Subcutaneous adipose tissue (tissue), 4 donors: ENCODE results near the gene CTCFL. TPM values are rescaled to one million over a fixed set of nuclear protein-coding genes. Genes with fewer than 3 reads are reported as not detected.

Experiments
- CTCF ChIP-seq: fragments of 450-650 bp; IDR thresholded peaks from one replicate; pipeline ENCODE4 v1.5.1; 2016; ENCODE audit warnings: low read depth, mild to moderate bottlenecking, control low read depth, antibody characterized with exemption, moderate library complexity
- total RNA-seq, 4 donors: library from RNA; depleted of rRNA; stranded (reverse); fragments of >200 nt; gene quantifications; one replicate each; pipeline ENCODE4 v1.1.0, GENCODE V29; 2016

The CTCFL gene
- total RNA-seq, 4 donors from 2014 or later, result 0.17 TPM; not detected in 3

- TF ChIP-seq CTCF, result no peak
Observed at GRCh38 chr20:57455386-57455785, 69.6 kb downstream of the CTCFL start.

- no peak for TF ChIP-seq CTCF
Observed at GRCh38 chr20:57451795-57452661, 72.9 kb downstream of the CTCFL start.

- no peak for TF ChIP-seq CTCF
Observed at GRCh38 chr20:57451431-57451794, 73.5 kb downstream of the CTCFL start.

- no peak for TF ChIP-seq CTCF
Observed at GRCh38 chr20:57450931-57451330, 74.0 kb downstream of the CTCFL start.

- TF ChIP-seq CTCF, result no peak
Observed at GRCh38 chr20:57450419-57450818, 74.5 kb downstream of the CTCFL start.

- no peak for TF ChIP-seq CTCF
Observed at GRCh38 chr20:57449398-57450354, 75.3 kb downstream of the CTCFL start.
